Measurements from ENCODE around the gene SPATA2L. TPM values are rescaled to one million over a fixed set of nuclear protein-coding genes. Genes with fewer than 3 reads are reported as not detected.

The SPATA2L gene
- total and polyA plus RNA-seq, 2 of the 13 experiments (the other 11 are each of a cell fraction or from before 2014, with no cell fraction given): 9.1 to 20.7 TPM

GRCh38 chr16:89695086-89695874 lies 6.2 kb downstream of the SPATA2L start (continued):
- TF ChIP-seq CEBPZ (IDR thresholded peaks at IDR 0.05; ENCODE audit: low read length) (no peak), ZNF772 (CRISPR knock-in tag; IDR thresholded peaks at IDR 0.05) (peak; percentile 88; the same call in 1 of the 2 replicates), SAP130 (CRISPR knock-in tag; IDR thresholded peaks at IDR 0.05; ENCODE audit: low read depth) (peak; percentile 27; the same call in 1 of the 2 replicates), RBM39 (IDR thresholded peaks at IDR 0.05; ENCODE audit: low read depth, low read length, poor library complexity, severe bottlenecking) (peak; percentile 62), ZFP90 (CRISPR knock-in tag; IDR thresholded peaks at IDR 0.05; ENCODE audit: borderline replicate concordance) (peak; percentile 87), ZNF180 (CRISPR knock-in tag; IDR thresholded peaks at IDR 0.05; ENCODE audit: borderline replicate concordance, low read depth) (0 out of 2 replicates have a peak, but pooled peaks have one; percentile 22), ZFX (CRISPR knock-in tag; IDR thresholded peaks at IDR 0.05; ENCODE audit: low read depth) (peak; percentile 88), AKAP8 (CRISPR knock-in tag; IDR thresholded peaks at IDR 0.05) (peak; percentile 99), BORCS8-MEF2B (CRISPR knock-in tag; IDR thresholded peaks at IDR 0.05) (peak; percentile 91), HIVEP1 (CRISPR knock-in tag; IDR thresholded peaks at IDR 0.05) (peak; percentile 40; the same call in 1 of the 2 replicates)
- TF ChIP-seq, protein P1, sequence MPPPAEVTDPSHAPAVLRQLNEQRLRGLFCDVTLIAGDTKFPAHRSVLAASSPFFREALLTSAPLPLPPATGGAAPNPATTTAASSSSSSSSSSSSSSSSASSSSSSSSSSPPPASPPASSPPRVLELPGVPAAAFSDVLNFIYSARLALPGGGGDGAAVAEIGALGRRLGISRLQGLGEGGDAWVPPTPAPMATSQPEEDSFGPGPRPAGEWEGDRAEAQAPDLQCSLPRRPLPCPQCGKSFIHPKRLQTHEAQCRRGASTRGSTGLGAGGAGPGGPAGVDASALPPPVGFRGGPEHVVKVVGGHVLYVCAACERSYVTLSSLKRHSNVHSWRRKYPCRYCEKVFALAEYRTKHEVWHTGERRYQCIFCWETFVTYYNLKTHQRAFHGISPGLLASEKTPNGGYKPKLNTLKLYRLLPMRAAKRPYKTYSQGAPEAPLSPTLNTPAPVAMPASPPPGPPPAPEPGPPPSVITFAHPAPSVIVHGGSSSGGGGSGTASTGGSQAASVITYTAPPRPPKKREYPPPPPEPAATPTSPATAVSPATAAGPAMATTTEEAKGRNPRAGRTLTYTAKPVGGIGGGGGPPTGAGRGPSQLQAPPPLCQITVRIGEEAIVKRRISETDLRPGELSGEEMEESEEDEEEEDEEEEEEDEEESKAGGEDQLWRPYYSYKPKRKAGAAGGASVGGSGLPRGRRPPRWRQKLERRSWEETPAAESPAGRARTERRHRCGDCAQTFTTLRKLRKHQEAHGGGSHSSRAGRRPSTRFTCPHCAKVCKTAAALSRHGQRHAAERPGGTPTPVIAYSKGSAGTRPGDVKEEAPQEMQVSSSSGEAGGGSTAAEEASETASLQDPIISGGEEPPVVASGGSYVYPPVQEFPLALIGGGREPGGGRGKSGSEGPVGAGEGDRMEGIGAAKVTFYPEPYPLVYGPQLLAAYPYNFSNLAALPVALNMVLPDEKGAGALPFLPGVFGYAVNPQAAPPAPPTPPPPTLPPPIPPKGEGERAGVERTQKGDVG (CRISPR knock-in tag; IDR thresholded peaks at IDR 0.05; ENCODE audit: borderline replicate concordance): peak; percentile 78; the same call in 1 of the 2 replicates
- TF ChIP-seq, protein P2, sequence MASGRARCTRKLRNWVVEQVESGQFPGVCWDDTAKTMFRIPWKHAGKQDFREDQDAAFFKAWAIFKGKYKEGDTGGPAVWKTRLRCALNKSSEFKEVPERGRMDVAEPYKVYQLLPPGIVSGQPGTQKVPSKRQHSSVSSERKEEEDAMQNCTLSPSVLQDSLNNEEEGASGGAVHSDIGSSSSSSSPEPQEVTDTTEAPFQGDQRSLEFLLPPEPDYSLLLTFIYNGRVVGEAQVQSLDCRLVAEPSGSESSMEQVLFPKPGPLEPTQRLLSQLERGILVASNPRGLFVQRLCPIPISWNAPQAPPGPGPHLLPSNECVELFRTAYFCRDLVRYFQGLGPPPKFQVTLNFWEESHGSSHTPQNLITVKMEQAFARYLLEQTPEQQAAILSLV (CRISPR knock-in tag; IDR thresholded peaks at IDR 0.05; ENCODE audit: borderline replicate concordance): no peak
- TF ChIP-seq, protein P3, sequence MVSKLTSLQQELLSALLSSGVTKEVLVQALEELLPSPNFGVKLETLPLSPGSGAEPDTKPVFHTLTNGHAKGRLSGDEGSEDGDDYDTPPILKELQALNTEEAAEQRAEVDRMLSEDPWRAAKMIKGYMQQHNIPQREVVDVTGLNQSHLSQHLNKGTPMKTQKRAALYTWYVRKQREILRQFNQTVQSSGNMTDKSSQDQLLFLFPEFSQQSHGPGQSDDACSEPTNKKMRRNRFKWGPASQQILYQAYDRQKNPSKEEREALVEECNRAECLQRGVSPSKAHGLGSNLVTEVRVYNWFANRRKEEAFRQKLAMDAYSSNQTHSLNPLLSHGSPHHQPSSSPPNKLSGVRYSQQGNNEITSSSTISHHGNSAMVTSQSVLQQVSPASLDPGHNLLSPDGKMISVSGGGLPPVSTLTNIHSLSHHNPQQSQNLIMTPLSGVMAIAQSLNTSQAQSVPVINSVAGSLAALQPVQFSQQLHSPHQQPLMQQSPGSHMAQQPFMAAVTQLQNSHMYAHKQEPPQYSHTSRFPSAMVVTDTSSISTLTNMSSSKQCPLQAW (CRISPR knock-in tag; IDR thresholded peaks at IDR 0.05): 0 out of 2 replicates have a peak, but pooled peaks have one; percentile 35
- TF ChIP-seq, protein P4, sequence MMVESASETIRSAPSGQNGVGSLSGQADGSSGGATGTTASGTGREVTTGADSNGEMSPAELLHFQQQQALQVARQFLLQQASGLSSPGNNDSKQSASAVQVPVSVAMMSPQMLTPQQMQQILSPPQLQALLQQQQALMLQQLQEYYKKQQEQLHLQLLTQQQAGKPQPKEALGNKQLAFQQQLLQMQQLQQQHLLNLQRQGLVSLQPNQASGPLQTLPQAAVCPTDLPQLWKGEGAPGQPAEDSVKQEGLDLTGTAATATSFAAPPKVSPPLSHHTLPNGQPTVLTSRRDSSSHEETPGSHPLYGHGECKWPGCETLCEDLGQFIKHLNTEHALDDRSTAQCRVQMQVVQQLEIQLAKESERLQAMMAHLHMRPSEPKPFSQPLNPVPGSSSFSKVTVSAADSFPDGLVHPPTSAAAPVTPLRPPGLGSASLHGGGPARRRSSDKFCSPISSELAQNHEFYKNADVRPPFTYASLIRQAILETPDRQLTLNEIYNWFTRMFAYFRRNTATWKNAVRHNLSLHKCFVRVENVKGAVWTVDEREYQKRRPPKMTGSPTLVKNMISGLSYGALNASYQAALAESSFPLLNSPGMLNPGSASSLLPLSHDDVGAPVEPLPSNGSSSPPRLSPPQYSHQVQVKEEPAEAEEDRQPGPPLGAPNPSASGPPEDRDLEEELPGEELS (CRISPR knock-in tag; IDR thresholded peaks at IDR 0.05): 0 out of 2 replicates have a peak, but pooled peaks have one; percentile 37
